Activated CD4-positive, alpha-beta T cell treated with anti-CD3 and anti-CD28 coated beads, Interleukin-2, amount 50 U/mL, for 24 hours (primary cell): Measurements from ENCODE around the gene G0S2.

Source experiments
- DNase-seq, 2 donors: peaks; one replicate each; pipeline ENCODE4 v3.0.0-alpha.2; 2020; ENCODE audit warnings: low read depth in 1 of 2, low spot score in 1 of 2

Gene G0S2

GRCh38 chr1:209674957-209675564 is at the start of gene G0S2:
G0S2 (plus strand) TSS chr1:209675412; CDS start chr1:209675685, 273 bp downstream.
- DNase-seq, result peak in 1 of 2 donors; percentile 5

GRCh38 chr1:209625791-209626285 is 49.4 kb upstream of the G0S2 start:
- DNase-seq, result no peak

- no peak for DNase-seq
These were observed 48.7 kb upstream of the G0S2 start for GRCh38 chr1:209626346-209627026.

- no peak for DNase-seq
These were observed 48.0 kb upstream of the G0S2 start for GRCh38 chr1:209627027-209627731.

- peak; percentile 72 to 76 for DNase-seq
These were observed 47.4 kb upstream of the G0S2 start for GRCh38 chr1:209627732-209628196.

- no peak for DNase-seq
These were observed 46.5 kb upstream of the G0S2 start for GRCh38 chr1:209628618-209629299.

- DNase-seq, result no peak
These were observed 45.4 kb upstream of the G0S2 start for GRCh38 chr1:209629621-209630382.

- DNase-seq, result no peak
These were observed 44.6 kb upstream of the G0S2 start for GRCh38 chr1:209630383-209631225.

GRCh38 chr1:209633335-209633997 is 41.7 kb upstream of the G0S2 start:
- DNase-seq, result no peak

- DNase-seq, result no peak
These were observed 41.0 kb upstream of the G0S2 start for GRCh38 chr1:209634005-209634737.

- no peak for DNase-seq
These were observed 39.4 kb upstream of the G0S2 start for GRCh38 chr1:209635850-209636249.

GRCh38 chr1:209641832-209642172 is 33.4 kb upstream of the G0S2 start:
- DNase-seq, result no peak

- DNase-seq, result no peak
These were observed 32.4 kb upstream of the G0S2 start for GRCh38 chr1:209642816-209643215.

- no peak for DNase-seq
These were observed 31.8 kb upstream of the G0S2 start for GRCh38 chr1:209643285-209644020.

- DNase-seq, result no peak
These were observed 29.4 kb upstream of the G0S2 start for GRCh38 chr1:209645574-209646452.

GRCh38 chr1:209646558-209646957 is 28.7 kb upstream of the G0S2 start:
- no peak for DNase-seq

- no peak for DNase-seq
These were observed 28.1 kb upstream of the G0S2 start for GRCh38 chr1:209647156-209647555.
